Esophagus (tissue), 2 donors: ENCODE measurements around the gene PARP16. TPM values are rescaled to one million over a fixed set of nuclear protein-coding genes. Genes with fewer than 3 reads are reported as not detected.
A peak's percentile ranks its signal among the peaks of the same experiment; 100 is the strongest.

Source experiments
- H3K27ac ChIP-seq, 2 donors: one replicate each; pipeline ENCODE4 v1.5.1; 2013; ENCODE audit warnings: low read depth in 2 of 2, mild to moderate bottlenecking in 2 of 2, inconsistent platforms in 1 of 2, low read length in 1 of 2, moderate library complexity in 1 of 2
- H3K27me3 ChIP-seq, 2 donors: one replicate each; pipeline ENCODE4 v1.6.1; 2013; ENCODE audit warnings: low read length in 2 of 2, control low read depth in 1 of 2, mild to moderate bottlenecking in 1 of 2; ENCODE audit not compliant: insufficient read depth in 2 of 2, control insufficient read depth in 1 of 2
- H3K36me3 ChIP-seq, 2 donors: one replicate each; pipeline ENCODE4 v1.6.1; 2013; ENCODE audit warnings: low read length in 1 of 2; ENCODE audit not compliant: control insufficient read depth in 2 of 2, insufficient read depth in 2 of 2
- H3K4me1 ChIP-seq, 2 donors: one replicate each; pipeline ENCODE4 v1.6.1; 2013; ENCODE audit warnings: low read length in 1 of 2; ENCODE audit not compliant: control insufficient read depth in 2 of 2, insufficient read depth in 2 of 2
- H3K4me3 ChIP-seq, 2 donors: one replicate each; pipeline ENCODE4 v1.5.1; 2013; ENCODE audit warnings: low read length in 2 of 2, mild to moderate bottlenecking in 2 of 2, low read depth in 1 of 2, moderate library complexity in 1 of 2
- H3K9me3 ChIP-seq, 2 donors: one replicate each; pipeline ENCODE4 v1.6.1; 2013; ENCODE audit warnings: mild to moderate bottlenecking in 2 of 2, low read depth in 1 of 2, low read length in 1 of 2, moderate library complexity in 1 of 2; ENCODE audit not compliant: control insufficient read depth in 2 of 2, insufficient read depth in 1 of 2
- WGBS, 2 donors: extraction: QIAGEN DNeasy Blood & Tissue Kit; methylation state at CpG; one replicate each; pipeline ENCODE4 v1.1.7; 2013; 5-methylcytosine and 5-hydroxymethylcytosine counted together
- polyA plus RNA-seq, 2 donors: library from polyadenylated mRNA; stranded (reverse); fragments of 200-250 nt; gene quantifications; one replicate each; pipeline ENCODE4 v1.2.3, GENCODE V29; 2013
- donor health status: healthy with polysubstance abuse.
- donor health status: Bipolar disorder and iron deficiency.

Gene PARP16
- polyA plus RNA-seq, 2 donors, result 4.5 to 5.6 TPM

DNA sequence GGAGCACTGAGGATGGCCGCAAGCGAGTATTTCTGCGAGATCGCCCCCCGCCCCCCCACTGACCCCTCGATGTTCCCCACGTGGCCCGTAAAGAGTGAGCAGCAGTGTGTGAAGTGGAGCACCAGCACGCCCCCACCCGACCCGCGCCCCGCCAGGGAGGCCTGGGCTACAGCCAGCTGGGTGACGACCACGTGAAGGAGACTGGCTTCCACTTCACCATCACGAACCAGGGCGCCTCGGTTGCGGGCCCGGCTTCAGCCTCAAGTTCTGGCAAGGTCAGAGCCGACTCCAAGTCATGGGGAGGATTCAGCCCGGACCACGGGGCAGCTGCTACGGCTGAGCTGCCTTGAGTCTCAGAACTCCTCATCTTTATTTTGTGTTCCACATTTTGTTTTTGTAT lies 15.4 kb upstream of the PARP16 start:
- H3K4me3 ChIP-seq, result no peak overlapping the region
- no peaks in the 10 kb centered on the region for H3K36me3 ChIP-seq
- H3K9me3 ChIP-seq, result no peaks in the 10 kb centered on the region
- H3K4me1 ChIP-seq, result peaks cover 0 to 3% of the 10 kb centered on the region in 2 donors
- no peak overlapping the region for H3K27ac ChIP-seq
- no peaks in the 10 kb centered on the region for H3K27me3 ChIP-seq
- WGBS, 2 donors, result 78 to 82% methylated on average over 23 to 24 of the region's 24 CpGs

DNA sequence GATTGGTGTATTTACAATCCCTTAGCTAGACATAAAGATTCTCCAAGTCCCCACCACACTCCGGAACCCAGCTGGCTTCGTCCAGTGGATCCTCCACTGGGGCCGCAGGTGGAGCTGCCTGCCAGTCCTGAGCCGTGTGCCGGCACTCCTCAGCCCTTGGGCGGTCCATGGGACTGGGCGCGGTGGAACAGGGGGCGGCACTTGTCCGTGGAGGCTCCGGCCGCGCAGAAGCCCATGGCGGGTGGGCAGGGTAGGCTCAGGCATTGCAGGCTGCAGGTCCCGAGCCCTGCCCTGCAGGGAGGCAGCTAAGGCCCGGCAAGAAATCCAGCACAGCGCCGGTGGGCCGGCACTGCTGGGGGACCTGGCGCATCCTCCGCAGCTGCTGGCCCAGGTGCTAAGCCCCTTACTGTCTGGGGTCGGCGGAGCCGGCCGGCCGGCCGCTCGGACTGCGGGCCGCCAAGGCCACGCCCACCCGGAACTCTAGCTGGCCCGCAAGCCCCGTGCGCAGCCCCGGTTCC lies 14.3 kb upstream of the PARP16 start:
- no peaks in the 10 kb centered on the region for H3K36me3 ChIP-seq
- 95 to 97% methylated on average over 33 to 36 of the region's 36 CpGs for WGBS, 2 donors
- peaks cover 0 to 5% of the 10 kb centered on the region in 2 donors for H3K4me1 ChIP-seq
- no peaks in the 10 kb centered on the region for H3K27me3 ChIP-seq
- H3K27ac ChIP-seq, result no peak overlapping the region
- H3K9me3 ChIP-seq, result no peaks in the 10 kb centered on the region
- no peak overlapping the region for H3K4me3 ChIP-seq

- H3K4me3 ChIP-seq, result no peak overlapping the region
- 82 to 83% methylated on average over 11 of the region's 11 CpGs for WGBS, 2 donors
- H3K4me1 ChIP-seq, result peaks cover 0 to 5% of the 10 kb centered on the region in 2 donors
- no peaks in the 10 kb centered on the region for H3K36me3 ChIP-seq
- H3K27ac ChIP-seq, result no peak overlapping the region
- H3K9me3 ChIP-seq, result no peaks in the 10 kb centered on the region
- H3K27me3 ChIP-seq, result no peaks in the 10 kb centered on the region
These were observed 12.0 kb upstream of the PARP16 start for GRCh38 chr15:65298731-65299130.

DNA sequence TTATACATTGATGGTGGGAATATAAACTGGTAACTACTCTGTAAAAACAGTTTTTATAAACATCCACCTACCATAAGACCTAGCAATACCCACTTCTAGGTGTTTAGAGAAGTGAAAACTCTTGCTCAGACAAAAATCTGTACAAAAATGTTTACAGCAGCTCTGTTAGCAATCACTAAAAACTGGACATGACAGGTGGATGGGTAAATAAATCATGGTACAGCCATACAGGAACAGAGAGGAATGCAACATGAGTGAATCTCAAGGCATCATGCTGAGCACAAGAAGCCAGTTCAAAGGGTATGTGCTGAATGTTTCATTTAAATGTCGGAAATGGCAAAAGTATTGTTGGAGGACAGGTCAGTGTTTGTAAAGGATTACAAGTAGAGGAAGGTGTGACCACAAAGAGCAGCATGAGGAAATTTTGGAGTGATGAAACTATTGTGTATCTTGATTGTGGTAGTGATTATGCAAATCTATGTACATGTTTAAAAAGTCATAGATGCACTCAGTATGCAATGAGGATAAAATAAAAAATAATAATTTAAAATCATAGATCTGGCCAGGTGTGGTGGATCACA lies 6.3 kb upstream of the PARP16 start:
- peaks cover 0 to 2% of the 10 kb centered on the region in 2 donors for H3K4me1 ChIP-seq
- no peak overlapping the region for H3K27ac ChIP-seq
- WGBS, 2 donors, result 71 to 80% methylated on average over 1 of the region's 1 CpG
- no peaks in the 10 kb centered on the region for H3K9me3 ChIP-seq
- no peak overlapping the region for H3K4me3 ChIP-seq
- H3K27me3 ChIP-seq, result no peaks in the 10 kb centered on the region
- H3K36me3 ChIP-seq, result no peaks in the 10 kb centered on the region

GRCh38 chr15:65290228-65290627 lies 3.5 kb upstream of the PARP16 start:
- H3K4me3 ChIP-seq, result no peak overlapping the region
- WGBS, 2 donors, result 92 to 93% methylated on average over 7 of the region's 7 CpGs
- H3K27ac ChIP-seq, result no peak overlapping the region
- H3K9me3 ChIP-seq, result no peaks in the 10 kb centered on the region
- H3K36me3 ChIP-seq, result no peaks in the 10 kb centered on the region
- peaks cover 0 to 2% of the 10 kb centered on the region in 2 donors for H3K4me1 ChIP-seq
- H3K27me3 ChIP-seq, result no peaks in the 10 kb centered on the region

DNA sequence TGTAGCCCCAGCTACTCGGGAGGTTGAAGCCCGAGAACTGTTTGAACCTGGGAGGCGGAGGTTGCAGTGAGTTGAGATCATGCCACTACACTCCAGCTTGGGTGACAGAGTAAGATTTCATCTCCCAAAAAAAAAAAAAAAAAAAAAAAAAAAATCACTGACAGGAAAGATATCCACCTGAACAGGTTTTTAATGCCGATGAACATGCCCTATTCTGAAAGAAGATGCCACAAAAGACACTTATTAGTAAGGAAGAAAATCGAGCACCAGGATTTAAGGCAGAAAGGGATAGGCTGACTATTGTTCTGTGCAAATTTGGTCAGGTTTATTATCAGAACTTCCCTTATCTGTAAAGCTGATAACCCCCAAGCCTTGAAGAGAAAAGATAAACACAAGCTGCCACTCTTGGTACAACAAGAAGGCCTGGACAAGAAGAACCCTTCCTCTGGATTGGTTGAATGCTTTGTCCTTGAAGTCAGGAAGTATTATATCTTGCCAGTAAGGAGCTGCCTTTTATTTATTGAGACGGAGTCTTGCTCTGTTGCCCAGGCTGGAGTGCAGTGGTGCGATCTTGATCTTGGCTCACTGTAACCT lies 2.7 kb upstream of the PARP16 start:
- WGBS, 2 donors, result 72 to 88% methylated on average over 7 of the region's 7 CpGs
- peaks cover 0 to 2% of the 10 kb centered on the region in 2 donors for H3K4me1 ChIP-seq
- no peaks in the 10 kb centered on the region for H3K27me3 ChIP-seq
- no peaks in the 10 kb centered on the region for H3K36me3 ChIP-seq
- no peak overlapping the region for H3K27ac ChIP-seq
- no peaks in the 10 kb centered on the region for H3K9me3 ChIP-seq
- no peak overlapping the region for H3K4me3 ChIP-seq

DNA sequence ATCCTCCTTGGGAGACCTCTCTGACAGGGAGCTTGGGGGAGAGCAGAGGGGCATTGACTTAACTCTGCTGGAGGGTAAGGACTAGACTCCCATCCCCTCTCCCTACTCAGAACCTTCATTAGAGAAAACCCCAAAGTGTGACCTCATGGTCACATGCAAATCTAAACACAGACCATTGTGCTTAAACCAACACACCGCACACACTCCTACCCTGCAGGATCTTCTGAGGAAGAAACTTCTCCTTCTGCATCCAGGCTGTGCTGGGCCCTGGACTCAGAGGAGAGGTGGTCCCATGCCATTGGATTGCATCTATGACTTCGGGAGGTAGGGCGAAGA lies 805 bp upstream of the PARP16 start:
- H3K4me1 ChIP-seq, result peaks cover 0 to 2% of the 10 kb centered on the region in 2 donors
- H3K27me3 ChIP-seq, result no peaks in the 10 kb centered on the region
- no peaks in the 10 kb centered on the region for H3K36me3 ChIP-seq
- no peaks in the 10 kb centered on the region for H3K9me3 ChIP-seq
- H3K4me3 ChIP-seq, result no peak overlapping the region
- H3K27ac ChIP-seq, result peak overlapping the region in 1 of 2 donors; percentile 83
- WGBS, 2 donors, result 92 to 95% methylated on average over 3 of the region's 3 CpGs

- peak overlapping the region; percentile 63 to 65 for H3K4me3 ChIP-seq
- no peaks in the 10 kb centered on the region for H3K9me3 ChIP-seq
- H3K36me3 ChIP-seq, result no peaks in the 10 kb centered on the region
- peak overlapping the region; percentile 85 to 87 for H3K27ac ChIP-seq
- H3K4me1 ChIP-seq, result peaks cover 0 to 2% of the 10 kb centered on the region in 2 donors
- no peaks in the 10 kb centered on the region for H3K27me3 ChIP-seq
- 0% methylated on average over 50 to 52 of the region's 52 CpGs for WGBS, 2 donors
These were observed 497 bp downstream of the PARP16 start for GRCh38 chr15:65286069-65286703.

GRCh38 chr15:65285291-65286068 lies 1.2 kb downstream of the PARP16 start:
- peaks cover 0 to 2% of the 10 kb centered on the region in 2 donors for H3K4me1 ChIP-seq
- 71 to 73% methylated on average over 10 of the region's 10 CpGs for WGBS, 2 donors
- H3K36me3 ChIP-seq, result no peaks in the 10 kb centered on the region
- no peaks in the 10 kb centered on the region for H3K27me3 ChIP-seq
- H3K4me3 ChIP-seq, result peak overlapping the region; percentile 63 to 65
- H3K9me3 ChIP-seq, result no peaks in the 10 kb centered on the region
- H3K27ac ChIP-seq, result peak overlapping the region; percentile 85 to 87
